GM12878 (cell line): ENCODE results near the gene PLA2G15. TPM values are rescaled to one million over a fixed set of nuclear protein-coding genes. Genes with fewer than 3 reads are reported as not detected.

Experiments used
- ATAC-seq: fragments of 200-7000 bp; cut with Tn5 transposase; 3 replicates; pipeline ENCODE4 v1.9.1; 2020; ENCODE audit warnings: mild to moderate bottlenecking, moderate library complexity
- BruUV-seq: library from RNA; stranded (reverse); fragments of 400-500 nt; replicated peaks from 2 replicates; lab custom pipeline; 2021; lab: Mats Ljungman, UMichigan
- CTCF ChIA-PET: fragments of 300-600 bp; sonication (Branson Sonifier 250); formaldehyde crosslinking; extraction: SDS; loops from one replicate; lab custom pipeline; 2021; ENCODE audit warnings: inconsistent platforms; lab: Yijun Ruan, JAX
- POLR2A ChIA-PET: fragments of 350-600 bp; formaldehyde crosslinking; extraction: SDS; loops from one replicate; lab custom pipeline; 2021; ENCODE audit warnings: inconsistent platforms; lab: Charles Lee
- RAD21 ChIA-PET: fragments of 300-600 bp; sonication (Branson Sonifier 250); formaldehyde crosslinking; loops from one replicate; lab custom pipeline; 2023; ENCODE audit warnings: antibody characterized with exemption; ENCODE audit not compliant: unreplicated experiment; lab: Charles Lee
- SMC1A ChIA-PET: fragments of 300-600 bp; sonication (Branson Sonifier 250); formaldehyde crosslinking; loops from one replicate; lab custom pipeline; 2023; ENCODE audit not compliant: unreplicated experiment, uncharacterized antibody; lab: Charles Lee
- DNase-seq: peaks from one replicate; pipeline ENCODE4 v3.0.0-alpha.2; 2011; ENCODE audit warnings: low read depth, low spot score
- FAIRE-seq: peaks from 3 replicates; lab custom pipeline; 2011; peaks lifted over from hg19 to GRCh38; lab: Jason Lieb, UNC
- H2AFZ ChIP-seq: 2 replicates; pipeline ENCODE4 v1.6.0; 2011; ENCODE audit warnings: low read depth, low read length, control low read depth; ENCODE audit not compliant: control insufficient read depth
- H3K27ac ChIP-seq: 2 replicates; pipeline ENCODE4 v1.5.1; 2011; ENCODE audit warnings: control low read depth; ENCODE audit not compliant: control insufficient read depth, insufficient read depth
- H3K27me3 ChIP-seq, 2 experiments: replicated peaks in 1 of 2; 2 replicates each; pipeline versions ENCODE4 v1.6.0 to v1.6.1; 2011; ENCODE audit warnings: low read length in 1 of 2; ENCODE audit not compliant: control insufficient read depth in 2 of 2, insufficient read depth in 2 of 2
- H3K36me3 ChIP-seq, 2 experiments: 2 replicates each; pipeline ENCODE4 v1.5.1; 2011; ENCODE audit warnings: low read length in 1 of 2; ENCODE audit not compliant: control insufficient read depth in 2 of 2, insufficient read depth in 2 of 2
- H3K4me1 ChIP-seq: 2 replicates; pipeline ENCODE4 v1.6.1; 2011; ENCODE audit warnings: mild to moderate bottlenecking, low read length, moderate library complexity, mixed read lengths; ENCODE audit not compliant: control insufficient read depth, insufficient read depth
- H3K4me2 ChIP-seq: 2 replicates; pipeline ENCODE4 v1.6.0; 2011; ENCODE audit warnings: control low read depth; ENCODE audit not compliant: control insufficient read depth, insufficient read depth
- H3K4me3 ChIP-seq: fragments of 200-600 bp; sonication (generic); 2 replicates; pipeline ENCODE4 v1.5.1; 2016
- H3K79me2 ChIP-seq: 2 replicates; pipeline ENCODE4 v1.6.0; 2011; ENCODE audit warnings: low read length; ENCODE audit not compliant: control insufficient read depth, insufficient read depth
- H3K9ac ChIP-seq: 2 replicates; pipeline ENCODE4 v1.8.0; 2011; ENCODE audit warnings: low read length, control low read depth, mixed read lengths; ENCODE audit not compliant: control insufficient read depth, insufficient read depth
- H3K9me3 ChIP-seq: replicated peaks from 3 replicates; pipeline ENCODE4 v1.5.1; 2011; ENCODE audit warnings: mild to moderate bottlenecking, low read length; ENCODE audit not compliant: control insufficient read depth, insufficient read depth
- H4K20me1 ChIP-seq: 2 replicates; pipeline ENCODE4 v1.6.0; 2011; ENCODE audit not compliant: control insufficient read depth, insufficient read depth
- BACH1 ChIP-seq: fragments of 450-650 bp; IDR thresholded peaks from 2 replicates; pipeline ENCODE4 v1.6.1; 2017; ENCODE audit warnings: mild to moderate bottlenecking, borderline replicate concordance
- CBFB ChIP-seq: IDR thresholded peaks from 2 replicates; pipeline ENCODE4 v1.6.1; 2016; ENCODE audit warnings: antibody characterized with exemption, low read depth
- CBX3 ChIP-seq: fragments of 200-600 bp; sonication (generic); IDR thresholded peaks from 2 replicates; pipeline ENCODE4 v1.6.1; 2016; ENCODE audit warnings: low read depth, borderline replicate concordance
- CEBPB ChIP-seq, 2 experiments: fragments of 150-350 bp in 1 of 2; IDR thresholded peaks; 2 replicates each; pipeline ENCODE4 v1.6.1; 2012 to 2014; ENCODE audit warnings: low read depth in 2 of 2, low read length in 2 of 2, borderline replicate concordance in 1 of 2, inconsistent platforms in 1 of 2
- ETV6 ChIP-seq, 2 experiments: fragments of 450-650 bp in 1 of 2; IDR thresholded peaks in 1 of 2; conservative IDR thresholded peaks in 1 of 2; 2 replicates each; pipeline ENCODE4 v1.6.1; 2014; ENCODE audit warnings: antibody characterized with exemption in 1 of 2, borderline replicate concordance in 1 of 2, low read depth in 1 of 2, mild to moderate bottlenecking in 1 of 2, moderate library complexity in 1 of 2
- MEF2B ChIP-seq: fragments of 450-650 bp; IDR thresholded peaks from 2 replicates; pipeline ENCODE4 v1.6.1; 2018; ENCODE audit warnings: mild to moderate bottlenecking, moderate library complexity; ENCODE audit not compliant: partially characterized antibody, poor library complexity, severe bottlenecking
- PAX5 ChIP-seq: IDR thresholded peaks from 2 replicates; pipeline ENCODE4 v1.6.1; 2011; ENCODE audit warnings: low read depth, low read length, borderline replicate concordance
- PAX8 ChIP-seq: fragments of 450-650 bp; IDR thresholded peaks from 2 replicates; pipeline ENCODE4 v1.6.1; 2017; ENCODE audit warnings: mild to moderate bottlenecking, moderate library complexity
- POU2F2 ChIP-seq: IDR thresholded peaks from 3 replicates; pipeline ENCODE4 v1.6.1; 2011; ENCODE audit warnings: low read depth, mild to moderate bottlenecking, low read length, borderline replicate concordance
- ZBED1 ChIP-seq: IDR thresholded peaks from 2 replicates; pipeline ENCODE4 v1.6.1; 2016; ENCODE audit warnings: borderline replicate concordance
- ZNF207 ChIP-seq: fragments of 450-650 bp; IDR thresholded peaks from 2 replicates; pipeline ENCODE4 v1.6.1; 2014; ENCODE audit warnings: antibody characterized with exemption, mild to moderate bottlenecking, borderline replicate concordance
- ZNF622 ChIP-seq: fragments of 450-650 bp; IDR thresholded peaks from 2 replicates; pipeline ENCODE4 v1.6.1; 2017; ENCODE audit warnings: mild to moderate bottlenecking, inconsistent platforms
- ZSCAN29 ChIP-seq: fragments of 450-650 bp; IDR thresholded peaks from 2 replicates; pipeline ENCODE4 v1.6.1; 2017; ENCODE audit warnings: mild to moderate bottlenecking, moderate library complexity
- WGBS: methylation state at CpG from one replicate; pipeline ENCODE4 v1.1.6; 2016; ENCODE audit warnings: low lambda C conversion rate; ENCODE audit not compliant: insufficient replicate concordance, insufficient coverage; ENCODE audit errors: missing lambda C conversion rate; 5-methylcytosine and 5-hydroxymethylcytosine counted together
- in situ Hi-C: fragments of 300-500 bp; cut with MboI; formaldehyde crosslinking; loops from 9 replicates; pipeline ENCODE4 v1.14.3; 2018; ENCODE audit warnings: mixed read lengths
- intact Hi-C: fragments of 100-400 bp; cut with micrococcal nuclease; formaldehyde crosslinking; loops from one replicate; pipeline ENCODE4 v1.14.2; 2022; ENCODE audit not compliant: unreplicated experiment
- polyA plus RNA-seq, 11 experiments: library from polyadenylated mRNA; depleted of rRNA in 4 of 11; unstranded in 6 of 11; stranded (reverse) in 5 of 11; fragments of >200 nt; fragmentation: Nextera tagmentation in 4 of 11; fragmentation: Illumina TruSeq in 1 of 11; extraction: Ambion mirVana in 4 of 11; extraction: Trizol in 1 of 11; gene quantifications; 1 replicate in 1 of 11; 2 replicates in 10 of 11; pipeline versions ENCODE4 v1.2.1 to v1.2.3, GENCODE V29; 2011 to 2016; ENCODE audit warnings: inconsistent platforms in 2 of 11, missing spikeins in 2 of 11, low read depth in 1 of 11
- total RNA-seq, 4 experiments: library from RNA; depleted of rRNA in 3 of 4; stranded (reverse); fragments of >200 nt in 3 of 4; fragmentation: Illumina TruSeq in 1 of 4; extraction: Trizol in 1 of 4; gene quantifications; 2 replicates each; pipeline versions ENCODE4 v1.2.1 to v1.2.3, GENCODE V29; 2013 to 2021
- TF ChIP-seq, protein P1 (sequence below): fragments of 450-650 bp; IDR thresholded peaks from 2 replicates; pipeline ENCODE4 v1.6.1; 2016; ENCODE audit warnings: mild to moderate bottlenecking

PLA2G15 gene
- total and polyA plus RNA-seq, 10 of the 15 experiments (the other 5 are each of a cell fraction or from before 2014, with no cell fraction given) = 0.31 to 9.4 (median 6.8) TPM

DNA sequence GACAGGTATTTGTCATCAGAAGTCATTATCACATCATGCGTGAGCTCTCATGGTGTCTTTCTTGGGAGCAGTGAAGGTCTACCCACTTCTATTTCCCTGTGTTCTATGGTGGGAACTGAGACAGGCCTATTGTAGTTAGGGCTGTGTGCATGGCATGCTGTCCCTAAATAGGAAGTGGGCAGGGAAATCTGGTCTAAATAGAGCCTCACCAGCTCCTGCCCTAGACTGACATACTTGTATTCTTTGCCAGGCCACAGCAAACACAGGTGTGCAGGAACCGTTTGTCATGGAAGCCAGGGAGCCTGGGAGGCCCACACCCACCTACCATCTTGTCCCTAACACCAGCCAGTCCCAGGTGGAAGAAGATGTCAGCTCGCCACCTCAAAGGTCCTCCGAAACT is 29.3 kb downstream of the PLA2G15 start:
- in situ Hi-C loops (no loop called here), intact Hi-C loops (no loop called here)
- FAIRE-seq = no peak
- no TSS peak for BruUV-seq
- Histone ChIP-seq H3K27ac (peak overlapping the region; percentile 43), H3K36me3 (peaks cover 9 to 18% of the 10 kb centered on the region in 2 experiments; a peak in 3 of 4 replicates), H3K9ac (no peak overlapping the region), H3K4me1 (peaks cover 41% of the 10 kb centered on the region), H3K79me2 (peaks cover 51% of the 10 kb centered on the region), H3K4me3 (no peak overlapping the region), H4K20me1 (no peaks in the 10 kb centered on the region), H2AFZ (no peak overlapping the region), H3K27me3 (no peaks in the 10 kb centered on the region), H3K4me2 (peak overlapping the region; percentile 6), H3K9me3 (no peaks in the 10 kb centered on the region)
- CTCF ChIA-PET = interaction anchor here (1.3 to 4.4 kb wide), 4 partner anchors 11 to 54 kb away, joined by 5 to 40 read pairs (median 13); partner anchors contain the start of genes PRMT7, SLC7A6 and SLC7A6OS
- 98% methylated on average over 4 of the region's 4 CpGs for WGBS
- SMC1A ChIA-PET = interaction anchor here (1.0 to 18.5 kb wide), 5 partner anchors 4 to 181 kb away, joined by 4 to 253 read pairs (median 19); partner anchors contain the start of gene SLC7A6
- no peak for ATAC-seq
- TF ChIP-seq BACH1 (no peak), ZNF207 (no peak), PAX5 (no peak), ZNF622 (no peak)
- no peak for DNase-seq
- RAD21 ChIA-PET = interaction anchor here (1.3 to 4.1 kb wide), 2 partner anchors 10 to 36 kb away, joined by 3 to 32 read pairs; partner anchors contain the start of genes PRMT7 and SLC7A6OS
- POLR2A ChIA-PET = interaction anchor here (0.6 to 12.2 kb wide), 5 partner anchors 12 to 55 kb away, joined by 3 to 177 read pairs (median 3); no protein-coding TSS in a partner anchor

DNA sequence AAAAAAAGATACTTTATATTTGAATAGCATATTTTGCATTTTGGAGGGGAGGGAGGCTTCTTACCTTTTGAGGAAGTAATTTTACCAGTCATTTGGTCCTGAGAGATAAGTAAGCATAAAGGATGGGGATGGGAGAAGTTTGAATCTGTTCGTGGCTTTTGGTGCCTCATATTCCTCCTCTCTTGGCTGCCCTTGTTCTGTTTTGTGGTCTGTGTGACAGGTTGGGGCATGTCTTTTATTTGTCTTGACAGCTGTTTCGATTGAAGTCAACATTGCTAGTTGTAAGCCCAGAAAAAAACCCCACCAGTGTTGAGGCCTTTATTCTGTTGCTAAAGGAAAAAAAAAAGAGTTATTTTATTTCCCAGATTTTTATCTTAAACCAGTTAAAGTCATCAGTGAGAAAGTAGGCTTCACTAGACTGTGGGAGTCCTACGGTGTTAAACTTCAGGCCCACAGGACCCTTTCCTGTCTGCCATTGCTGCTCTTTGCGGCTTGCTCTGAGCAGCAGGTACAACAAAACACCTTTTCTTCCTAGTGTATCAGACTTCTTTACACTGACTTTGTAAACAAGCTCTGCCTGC is 30.5 kb downstream of the PLA2G15 start:
- no peak overlapping the region for H2AFZ ChIP-seq
- TSS peak; percentile 51 for BruUV-seq
- peaks cover 45% of the 10 kb centered on the region for H3K79me2 ChIP-seq
- peak; percentile 90 for FAIRE-seq
- peak overlapping the region; percentile 70 for H3K27ac ChIP-seq
- ATAC-seq = peak; percentile 87
- in situ Hi-C loops = no loop called here
- 18% methylated on average over 4 of the region's 4 CpGs for WGBS
- DNase-seq = peak; percentile 96
- SMC1A ChIA-PET = interaction anchor here (1.0 to 18.5 kb wide), 7 partner anchors 3 to 183 kb away, joined by 4 to 253 read pairs (median 7); partner anchors contain the start of gene SLC7A6
- peaks cover 37% of the 10 kb centered on the region for H3K4me1 ChIP-seq
- intact Hi-C loops = no loop called here
- H3K9me3 ChIP-seq = no peaks in the 10 kb centered on the region
- RAD21 ChIA-PET = interaction anchor here (1.0 to 4.1 kb wide), 6 partner anchors 9 to 53 kb away, joined by 3 to 32 read pairs (median 6); partner anchors contain the start of gene SLC7A6
- no peaks in the 10 kb centered on the region for H4K20me1 ChIP-seq
- no peaks in the 10 kb centered on the region for H3K27me3 ChIP-seq
- H3K9ac ChIP-seq = peak overlapping the region; percentile 29; the same call in 1 of the 2 replicates
- CTCF ChIA-PET = interaction anchor here (1.2 to 4.4 kb wide), 6 partner anchors 9 to 43 kb away, joined by 3 to 40 read pairs (median 6); partner anchors contain the start of genes PRMT7, SLC7A6 and SLC7A6OS
- POLR2A ChIA-PET = interaction anchor here (0.6 to 12.2 kb wide), 4 partner anchors 11 to 234 kb away, joined by 3 to 177 read pairs (median 5); partner anchors contain the start of gene SLC7A6
- peaks cover 11 to 18% of the 10 kb centered on the region in 2 experiments for H3K36me3 ChIP-seq
- peak overlapping the region; percentile 28; the same call in 1 of the 2 replicates for H3K4me3 ChIP-seq
- peak overlapping the region; percentile 56 for H3K4me2 ChIP-seq
- 0 out of 4 replicates have a peak, but pooled peaks of 1 of the 2 experiments have one; percentile 18 for TF ChIP-seq ETV6 (conservative IDR thresholded peaks at IDR 0.05 in 1 of 2, IDR thresholded peaks at IDR 0.05 in 1 of 2; ENCODE audit: borderline replicate concordance in 1 of 2, low read depth in 1 of 2)
- no peak for TF ChIP-seq ZSCAN29
- TF ChIP-seq MEF2B = peak; percentile 15
- TF ChIP-seq, protein P1, sequence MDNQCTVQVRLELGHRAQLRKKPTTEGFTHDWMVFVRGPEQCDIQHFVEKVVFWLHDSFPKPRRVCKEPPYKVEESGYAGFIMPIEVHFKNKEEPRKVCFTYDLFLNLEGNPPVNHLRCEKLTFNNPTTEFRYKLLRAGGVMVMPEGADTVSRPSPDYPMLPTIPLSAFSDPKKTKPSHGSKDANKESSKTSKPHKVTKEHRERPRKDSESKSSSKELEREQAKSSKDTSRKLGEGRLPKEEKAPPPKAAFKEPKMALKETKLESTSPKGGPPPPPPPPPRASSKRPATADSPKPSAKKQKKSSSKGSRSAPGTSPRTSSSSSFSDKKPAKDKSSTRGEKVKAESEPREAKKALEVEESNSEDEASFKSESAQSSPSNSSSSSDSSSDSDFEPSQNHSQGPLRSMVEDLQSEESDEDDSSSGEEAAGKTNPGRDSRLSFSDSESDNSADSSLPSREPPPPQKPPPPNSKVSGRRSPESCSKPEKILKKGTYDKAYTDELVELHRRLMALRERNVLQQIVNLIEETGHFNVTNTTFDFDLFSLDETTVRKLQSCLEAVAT = 0 out of 2 replicates have a peak, but pooled peaks have one; percentile 61
- peak; percentile 81 for TF ChIP-seq CBFB
- TF ChIP-seq CEBPB (IDR thresholded peaks at IDR 0.05; ENCODE audit: borderline replicate concordance in 1 of 2, low read depth in 2 of 2, low read length in 2 of 2) = no peak
- TF ChIP-seq ZBED1 = peak; percentile 54; the same call in 1 of the 2 replicates
- TF ChIP-seq CBX3 = no peak
- peak; percentile 47; the same call in 1 of the 3 replicates for TF ChIP-seq POU2F2
- peak; percentile 64; the same call in 1 of the 2 replicates for TF ChIP-seq PAX5
- TF ChIP-seq PAX8 = peak; percentile 93
